HUES48 (cell line): ENCODE data around the gene PDIA6.

Experiments used
- H3K27ac ChIP-seq: one replicate; pipeline ENCODE4 v1.7.0; 2013; ENCODE audit warnings: low read depth, low read length, inconsistent platforms
- H3K27me3 ChIP-seq: 2 replicates; pipeline ENCODE4 v1.6.1; 2013; ENCODE audit warnings: mild to moderate bottlenecking, low read length; ENCODE audit not compliant: control insufficient read depth, insufficient read depth
- H3K36me3 ChIP-seq: 2 replicates; pipeline ENCODE4 v1.6.1; 2013; ENCODE audit warnings: low read length; ENCODE audit not compliant: control insufficient read depth, insufficient read depth
- H3K4me1 ChIP-seq: 2 replicates; pipeline ENCODE4 v1.6.1; 2013; ENCODE audit warnings: mild to moderate bottlenecking, low read length; ENCODE audit not compliant: control insufficient read depth, insufficient read depth
- H3K4me3 ChIP-seq: 2 replicates; pipeline ENCODE4 v1.5.1; 2013; ENCODE audit warnings: mild to moderate bottlenecking, low read depth, low read length
- H3K9ac ChIP-seq: 2 replicates; pipeline ENCODE4 v1.6.1; 2013; ENCODE audit warnings: mild to moderate bottlenecking, low read depth, low read length, moderate library complexity
- H3K9me3 ChIP-seq: 2 replicates; pipeline ENCODE4 v1.6.1; 2013; ENCODE audit warnings: low read length; ENCODE audit not compliant: control insufficient read depth, insufficient read depth

Gene PDIA6

GRCh38 chr2:10761591-10761990 is 51.0 kb downstream of the PDIA6 start:
- no peaks in the 10 kb centered on the region for H3K27me3 ChIP-seq
- H3K9me3 ChIP-seq, result no peaks in the 10 kb centered on the region
- H3K27ac ChIP-seq, result no peak overlapping the region
- no peak overlapping the region for H3K9ac ChIP-seq
- H3K4me3 ChIP-seq, result no peak overlapping the region
- no peaks in the 10 kb centered on the region for H3K4me1 ChIP-seq
- no peaks in the 10 kb centered on the region for H3K36me3 ChIP-seq

- H3K4me1 ChIP-seq, result no peaks in the 10 kb centered on the region
- H3K27me3 ChIP-seq, result no peaks in the 10 kb centered on the region
- H3K9ac ChIP-seq, result no peak overlapping the region
- H3K36me3 ChIP-seq, result no peaks in the 10 kb centered on the region
- H3K27ac ChIP-seq, result no peak overlapping the region
- H3K4me3 ChIP-seq, result no peak overlapping the region
- no peaks in the 10 kb centered on the region for H3K9me3 ChIP-seq
Observed at GRCh38 chr2:10760794-10761504, 51.6 kb downstream of the PDIA6 start.

DNA sequence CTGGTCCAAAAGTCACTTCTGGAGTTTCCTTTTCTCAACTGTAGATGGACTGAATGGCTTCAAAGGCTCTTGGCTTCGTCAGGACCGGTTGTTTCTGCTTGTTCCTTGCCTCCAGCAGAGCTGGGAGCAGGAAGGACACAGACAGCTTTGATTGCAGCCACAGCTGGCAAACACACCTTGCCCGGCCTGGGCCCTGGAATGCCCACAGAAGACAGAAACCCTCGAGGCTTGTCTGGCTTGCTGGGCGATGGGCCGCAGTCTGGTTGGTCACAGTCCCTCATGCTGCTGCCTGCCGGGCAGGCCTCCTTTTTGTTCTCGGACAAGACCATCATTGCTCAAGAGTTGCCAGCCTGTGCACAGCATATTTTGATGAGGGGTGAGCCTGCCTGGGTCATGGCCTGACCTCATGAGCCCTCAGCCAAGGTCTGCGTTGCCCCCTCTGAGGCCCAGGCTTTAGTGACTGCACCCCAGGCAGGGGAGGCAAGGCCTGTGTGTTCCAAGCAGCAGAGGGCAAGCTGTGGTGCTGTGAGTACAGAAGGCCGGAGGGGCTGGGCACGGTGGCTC is 53.4 kb downstream of the PDIA6 start:
- no peak overlapping the region for H3K4me3 ChIP-seq
- no peak overlapping the region for H3K27ac ChIP-seq
- no peak overlapping the region for H3K9ac ChIP-seq
- H3K27me3 ChIP-seq, result no peaks in the 10 kb centered on the region
- no peaks in the 10 kb centered on the region for H3K4me1 ChIP-seq
- no peaks in the 10 kb centered on the region for H3K9me3 ChIP-seq
- H3K36me3 ChIP-seq, result no peaks in the 10 kb centered on the region

GRCh38 chr2:10757814-10758286 is 54.7 kb downstream of the PDIA6 start:
- Histone ChIP-seq H3K9ac (no peak overlapping the region), H3K27ac (no peak overlapping the region), H3K4me1 (no peaks in the 10 kb centered on the region), H3K9me3 (no peaks in the 10 kb centered on the region), H3K36me3 (no peaks in the 10 kb centered on the region), H3K27me3 (no peaks in the 10 kb centered on the region), H3K4me3 (no peak overlapping the region)

DNA sequence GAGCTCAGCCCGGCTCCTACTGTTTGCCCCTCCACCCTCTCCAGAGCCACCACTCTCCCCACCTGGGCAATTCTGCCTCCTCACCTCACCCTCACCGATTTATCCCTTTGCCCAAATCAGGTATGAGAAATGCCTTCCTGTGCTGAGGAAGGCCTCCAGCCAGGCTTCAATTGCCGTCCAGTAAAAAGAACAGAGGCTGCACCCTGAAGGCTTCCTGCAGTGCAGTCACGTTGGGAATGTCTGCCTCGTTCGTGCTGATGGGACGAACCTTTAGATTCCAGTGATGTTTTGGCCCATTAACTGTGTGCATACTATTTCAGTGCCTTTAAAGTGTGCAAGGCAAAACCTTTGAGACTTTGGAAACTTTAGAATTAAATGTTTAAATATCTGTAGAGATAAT is 57.0 kb downstream of the PDIA6 start:
- H3K4me1 ChIP-seq, result no peaks in the 10 kb centered on the region
- H3K36me3 ChIP-seq, result no peaks in the 10 kb centered on the region
- no peaks in the 10 kb centered on the region for H3K27me3 ChIP-seq
- H3K27ac ChIP-seq, result no peak overlapping the region
- no peak overlapping the region for H3K4me3 ChIP-seq
- no peaks in the 10 kb centered on the region for H3K9me3 ChIP-seq
- no peak overlapping the region for H3K9ac ChIP-seq

- Histone ChIP-seq H3K4me3 (no peak overlapping the region), H3K36me3 (no peaks in the 10 kb centered on the region), H3K9ac (no peak overlapping the region), H3K9me3 (no peaks in the 10 kb centered on the region), H3K4me1 (no peaks in the 10 kb centered on the region), H3K27me3 (no peaks in the 10 kb centered on the region), H3K27ac (no peak overlapping the region)
Observed at GRCh38 chr2:10753876-10754275, 58.7 kb downstream of the PDIA6 start.

DNA sequence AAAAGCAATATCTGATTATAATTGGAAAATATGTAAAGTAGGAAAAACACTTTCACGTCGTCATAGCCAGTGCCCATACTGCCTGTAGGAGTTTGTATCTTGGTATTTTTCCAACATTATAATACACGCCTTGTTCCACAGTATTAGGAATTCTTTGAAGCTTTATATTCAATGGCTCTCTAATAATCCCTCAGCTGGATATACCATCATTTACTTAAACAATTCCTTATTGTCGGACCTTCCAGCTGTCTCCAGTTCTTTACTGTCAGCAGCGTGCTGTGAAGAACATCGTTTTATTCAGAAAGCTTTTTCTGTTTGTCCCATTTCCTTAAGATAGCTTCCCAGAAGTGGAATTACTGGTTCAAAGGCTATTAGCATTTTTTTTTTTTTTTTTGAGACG is 59.4 kb downstream of the PDIA6 start:
- H3K27ac ChIP-seq, result no peak overlapping the region
- H3K4me1 ChIP-seq, result no peaks in the 10 kb centered on the region
- H3K36me3 ChIP-seq, result no peaks in the 10 kb centered on the region
- H3K27me3 ChIP-seq, result no peaks in the 10 kb centered on the region
- no peak overlapping the region for H3K9ac ChIP-seq
- H3K9me3 ChIP-seq, result no peaks in the 10 kb centered on the region
- no peak overlapping the region for H3K4me3 ChIP-seq

DNA sequence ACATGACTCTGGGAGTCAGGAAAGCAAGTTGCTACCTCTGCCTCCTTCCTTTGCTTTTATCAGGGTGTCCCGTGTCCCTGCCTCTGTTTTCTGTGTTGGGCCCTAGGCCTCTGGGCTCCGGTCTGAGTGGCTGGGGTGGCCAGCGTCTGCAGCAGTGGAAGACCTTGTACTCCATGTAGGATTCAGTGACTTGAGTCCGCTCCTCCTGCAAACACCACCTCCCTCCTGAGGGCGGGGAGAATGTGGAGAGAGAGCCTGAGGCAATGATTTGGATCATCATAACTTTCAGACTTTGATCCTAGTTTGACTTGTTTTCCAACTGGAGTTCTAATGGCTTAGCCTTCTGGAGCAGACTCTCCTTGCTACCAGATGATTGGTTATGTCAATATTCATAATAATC is 60.3 kb downstream of the PDIA6 start:
- H3K36me3 ChIP-seq, result no peaks in the 10 kb centered on the region
- no peaks in the 10 kb centered on the region for H3K4me1 ChIP-seq
- no peaks in the 10 kb centered on the region for H3K27me3 ChIP-seq
- no peak overlapping the region for H3K27ac ChIP-seq
- H3K9ac ChIP-seq, result no peak overlapping the region
- H3K4me3 ChIP-seq, result no peak overlapping the region
- H3K9me3 ChIP-seq, result no peaks in the 10 kb centered on the region

DNA sequence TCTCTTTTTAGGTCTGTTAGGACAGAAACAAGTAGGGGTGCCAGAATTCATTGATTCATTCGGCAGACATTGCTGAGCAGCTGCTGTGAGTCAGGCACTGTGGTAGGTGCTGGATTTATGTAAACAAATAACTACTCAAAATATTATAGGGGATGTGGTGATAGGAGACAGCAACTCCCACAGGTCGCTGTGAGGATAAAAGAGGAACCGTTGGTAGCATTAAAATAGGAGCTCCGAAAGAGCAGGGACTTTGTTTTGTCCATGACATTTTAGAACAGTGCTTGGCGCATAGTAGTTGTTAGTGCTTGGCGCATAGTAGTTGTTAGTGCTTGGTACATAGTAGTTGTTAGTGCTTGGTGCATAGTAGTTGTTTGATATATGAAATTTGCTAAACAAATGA is 62.0 kb downstream of the PDIA6 start:
- Histone ChIP-seq H3K4me3 (no peak overlapping the region), H3K9ac (no peak overlapping the region), H3K27ac (no peak overlapping the region), H3K27me3 (no peaks in the 10 kb centered on the region), H3K4me1 (no peaks in the 10 kb centered on the region), H3K9me3 (no peaks in the 10 kb centered on the region), H3K36me3 (no peaks in the 10 kb centered on the region)

GRCh38 chr2:10742666-10743065 is 69.9 kb downstream of the PDIA6 start:
- H3K9me3 ChIP-seq, result no peaks in the 10 kb centered on the region
- no peak overlapping the region for H3K9ac ChIP-seq
- no peaks in the 10 kb centered on the region for H3K4me1 ChIP-seq
- no peaks in the 10 kb centered on the region for H3K36me3 ChIP-seq
- H3K27me3 ChIP-seq, result no peaks in the 10 kb centered on the region
- H3K4me3 ChIP-seq, result no peak overlapping the region
- H3K27ac ChIP-seq, result no peak overlapping the region

DNA sequence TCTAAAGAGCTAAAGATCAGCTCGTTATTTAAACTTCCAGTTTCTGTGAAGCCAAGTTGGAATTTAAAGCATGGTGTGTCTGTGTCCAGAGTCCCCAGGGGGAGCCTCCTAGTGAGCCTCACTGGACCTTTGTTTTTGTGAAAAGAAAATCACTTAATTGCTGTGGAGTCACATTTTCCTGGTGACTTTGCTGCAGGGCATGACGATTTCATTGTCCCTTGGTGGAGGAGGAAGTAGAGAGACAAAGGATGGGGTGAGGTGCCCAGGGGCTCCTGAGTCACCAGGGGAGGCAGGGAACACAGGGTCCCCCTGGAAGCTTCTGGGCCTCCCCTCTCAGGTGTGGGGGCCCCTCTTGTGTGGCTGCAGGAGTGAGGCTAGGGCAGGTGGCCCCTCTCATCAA is 71.4 kb downstream of the PDIA6 start:
- H3K27me3 ChIP-seq, result no peaks in the 10 kb centered on the region
- H3K4me3 ChIP-seq, result no peak overlapping the region
- H3K9ac ChIP-seq, result no peak overlapping the region
- no peaks in the 10 kb centered on the region for H3K36me3 ChIP-seq
- no peaks in the 10 kb centered on the region for H3K4me1 ChIP-seq
- no peaks in the 10 kb centered on the region for H3K9me3 ChIP-seq
- H3K27ac ChIP-seq, result no peak overlapping the region
